H1 (cell line): ENCODE results near the gene CCL3. TPM values are rescaled to one million over a fixed set of nuclear protein-coding genes. Genes with fewer than 3 reads are reported as not detected.

Experiments used
- CTCF ChIA-PET: fragments of 300-600 bp; sonication (Branson Sonifier 250); formaldehyde crosslinking; loops from one replicate; lab custom pipeline; 2021; ENCODE audit not compliant: partially characterized antibody; lab: Charles Lee
- POLR2A ChIA-PET: fragments of 300-600 bp; sonication (Branson Sonifier 250); formaldehyde crosslinking; loops from one replicate; lab custom pipeline; 2021; ENCODE audit warnings: inconsistent platforms; ENCODE audit not compliant: partially characterized antibody; lab: Charles Lee
- DNase-seq, 2 experiments: peaks; one replicate each; pipeline versions ENCODE4 v3.0.0 to v3.0.0-alpha.2; 2010 to 2022; ENCODE audit warnings: low spot score in 2 of 2, low read depth in 1 of 2, mixed read lengths in 1 of 2
- FAIRE-seq: peaks from 2 replicates; lab custom pipeline; 2011; peaks lifted over from hg19 to GRCh38; lab: Jason Lieb, UNC
- H2AFZ ChIP-seq: 2 replicates; pipeline ENCODE4 v1.8.1; 2012; ENCODE audit warnings: low read length, inconsistent platforms
- H2AK5ac ChIP-seq: 2 replicates; pipeline ENCODE4 v1.6.1; 2013; ENCODE audit warnings: low read depth, low read length
- H2BK120ac ChIP-seq: replicated peaks from 2 replicates; pipeline ENCODE3; 2013; ENCODE audit warnings: low read depth, low read length, inconsistent platforms
- H2BK12ac ChIP-seq: 2 replicates; pipeline ENCODE4 v1.6.1; 2013; ENCODE audit warnings: low read depth, low read length
- H2BK15ac ChIP-seq: 2 replicates; pipeline ENCODE4 v1.6.1; 2013; ENCODE audit warnings: low read length
- H2BK20ac ChIP-seq: 2 replicates; pipeline ENCODE4 v1.6.1; 2013; ENCODE audit warnings: low read length
- H2BK5ac ChIP-seq: 2 replicates; pipeline ENCODE4 v1.6.1; 2013; ENCODE audit warnings: low read depth, low read length
- H3K14ac ChIP-seq: 2 replicates; pipeline ENCODE4 v1.6.1; 2013; ENCODE audit warnings: inconsistent platforms; ENCODE audit not compliant: insufficient read length
- H3K18ac ChIP-seq: 2 replicates; pipeline ENCODE4 v1.6.1; 2013; ENCODE audit warnings: low read length; ENCODE audit errors: extremely low read depth
- H3K23ac ChIP-seq: 2 replicates; pipeline ENCODE4 v1.6.1; 2013; ENCODE audit warnings: inconsistent platforms; ENCODE audit not compliant: insufficient read length
- H3K23me2 ChIP-seq: 2 replicates; pipeline ENCODE4 v1.6.1; 2013; ENCODE audit warnings: low read depth, low read length
- H3K27ac ChIP-seq: 2 replicates; pipeline ENCODE4 v1.6.1; 2011; ENCODE audit warnings: low read depth, low read length, inconsistent platforms
- H3K27me3 ChIP-seq, 4 experiments: replicated peaks in 1 of 4; 1 replicate in 1 of 4; 2 replicates in 3 of 4; pipeline versions ENCODE4 v1.6.1 to v1.8.1; 2011 to 2013; ENCODE audit warnings: low read length in 3 of 4, mild to moderate bottlenecking in 3 of 4, inconsistent platforms in 2 of 4, mixed read lengths in 2 of 4, moderate library complexity in 1 of 4; ENCODE audit not compliant: control insufficient read depth in 3 of 4, insufficient read depth in 3 of 4; ENCODE audit errors: extremely low read depth in 1 of 4
- H3K36me3 ChIP-seq, 4 experiments: 2 replicates each; pipeline versions ENCODE4 v1.6.1 to v1.8.1; 2011 to 2013; ENCODE audit warnings: mild to moderate bottlenecking in 4 of 4, low read length in 3 of 4, moderate library complexity in 2 of 4, control low read depth in 1 of 4, inconsistent platforms in 1 of 4; ENCODE audit not compliant: insufficient read depth in 4 of 4, control insufficient read depth in 2 of 4
- H3K4ac ChIP-seq: replicated peaks from 2 replicates; pipeline ENCODE3; 2013; ENCODE audit warnings: low read length, low read depth, mixed read lengths, inconsistent platforms; ENCODE audit not compliant: insufficient read length
- H3K4me1 ChIP-seq, 4 experiments: replicated peaks in 1 of 4; 1 replicate in 1 of 4; 2 replicates in 3 of 4; pipeline versions ENCODE4 v1.6.1 to v1.8.1; 2011 to 2013; ENCODE audit warnings: low read length in 3 of 4, inconsistent platforms in 2 of 4, mixed read lengths in 1 of 4; ENCODE audit not compliant: insufficient read depth in 4 of 4, control insufficient read depth in 3 of 4
- H3K4me2 ChIP-seq, 2 experiments: 2 replicates each; pipeline versions ENCODE4 v1.6.1 to v1.8.1; 2011 to 2013; ENCODE audit warnings: low read depth in 2 of 2, low read length in 2 of 2, control low read depth in 1 of 2, inconsistent platforms in 1 of 2, mild to moderate bottlenecking in 1 of 2; ENCODE audit not compliant: insufficient read depth in 1 of 2
- H3K4me3 ChIP-seq, 4 experiments: fragments of 200-600, 300-600 bp in 1 of 4; sonication (generic), shearing (Covaris generic), sonication (Bioruptor Twin) in 1 of 4; 2 replicates each; pipeline versions ENCODE4 v1.5.1 to v1.8.1; 2011 to 2016; ENCODE audit warnings: low read length in 4 of 4, low read depth in 3 of 4, control low read depth in 2 of 4, inconsistent platforms in 2 of 4, mild to moderate bottlenecking in 2 of 4, mixed read lengths in 1 of 4, moderate library complexity in 1 of 4; ENCODE audit not compliant: insufficient read depth in 2 of 4; ENCODE audit errors: extremely low read depth in 1 of 4
- H3K56ac ChIP-seq: replicated peaks from 2 replicates; pipeline ENCODE3; 2013; ENCODE audit warnings: low read depth, mild to moderate bottlenecking, mixed read lengths, low read length, inconsistent platforms; ENCODE audit not compliant: insufficient read length
- H3K79me1 ChIP-seq: 2 replicates; pipeline ENCODE4 v1.6.1; 2013; ENCODE audit warnings: low read depth, low read length, control low read depth
- H3K79me2 ChIP-seq, 2 experiments: 2 replicates each; pipeline versions ENCODE4 v1.6.1 to v1.8.1; 2012 to 2013; ENCODE audit warnings: low read length in 2 of 2, mild to moderate bottlenecking in 2 of 2, inconsistent platforms in 1 of 2; ENCODE audit not compliant: insufficient read depth in 2 of 2, control insufficient read depth in 1 of 2
- H3K9ac ChIP-seq, 4 experiments: replicated peaks in 1 of 4; 1 replicate in 1 of 4; 2 replicates in 3 of 4; pipeline versions ENCODE4 v1.6.1 to v1.8.1; 2011 to 2013; ENCODE audit warnings: low read depth in 3 of 4, low read length in 3 of 4, control low read depth in 2 of 4, mild to moderate bottlenecking in 2 of 4, moderate library complexity in 2 of 4, inconsistent platforms in 1 of 4; ENCODE audit errors: extremely low read depth in 1 of 4
- H3K9me3 ChIP-seq, 2 experiments: 2 replicates each; pipeline versions ENCODE4 v1.6.1 to v1.8.1; 2012 to 2013; ENCODE audit warnings: mild to moderate bottlenecking in 2 of 2, moderate library complexity in 2 of 2, control low read depth in 1 of 2, inconsistent platforms in 1 of 2, low read depth in 1 of 2, low read length in 1 of 2, mixed read lengths in 1 of 2; ENCODE audit not compliant: insufficient read depth in 2 of 2
- H4K20me1 ChIP-seq, 2 experiments: replicated peaks in 1 of 2; 2 replicates each; pipeline versions ENCODE3 to v1.8.1; 2011 to 2013; ENCODE audit warnings: inconsistent platforms in 2 of 2, low read length in 2 of 2, mild to moderate bottlenecking in 1 of 2; ENCODE audit not compliant: insufficient read depth in 2 of 2, control insufficient read depth in 1 of 2
- H4K5ac ChIP-seq: 2 replicates; pipeline ENCODE4 v1.6.1; 2013; ENCODE audit warnings: low read length, low read depth, mixed read lengths, inconsistent platforms; ENCODE audit not compliant: insufficient read length
- H4K8ac ChIP-seq: 2 replicates; pipeline ENCODE4 v1.8.0; 2013; ENCODE audit warnings: mild to moderate bottlenecking, moderate library complexity, low read length, inconsistent platforms; ENCODE audit not compliant: insufficient read depth; ENCODE audit errors: extremely low read depth
- H4K91ac ChIP-seq: replicated peaks from 2 replicates; pipeline ENCODE3; 2013; ENCODE audit warnings: low read length, mixed read lengths, inconsistent platforms; ENCODE audit not compliant: insufficient read length
- ATF2 ChIP-seq: IDR thresholded peaks from 2 replicates; pipeline ENCODE4 v1.6.1; 2012; ENCODE audit warnings: low read length, inconsistent platforms
- BACH1 ChIP-seq: IDR thresholded peaks from 2 replicates; pipeline ENCODE4 v1.6.1; 2012; ENCODE audit warnings: low read length, improper control_type of control experiment
- CHD1 ChIP-seq: IDR thresholded peaks from 2 replicates; pipeline ENCODE4 v1.6.1; 2012; ENCODE audit warnings: low read depth, low read length, improper control_type of control experiment
- CREB1 ChIP-seq: IDR thresholded peaks from 2 replicates; pipeline ENCODE4 v1.6.1; 2012; ENCODE audit warnings: inconsistent platforms
- HDAC2 ChIP-seq, 2 experiments: fragments of 300-600 bp in 1 of 2; sonication (generic) in 1 of 2; IDR thresholded peaks; 2 replicates each; pipeline ENCODE4 v1.6.1; 2011 to 2012; ENCODE audit warnings: low read depth in 2 of 2, low read length in 2 of 2, mild to moderate bottlenecking in 2 of 2, moderate library complexity in 2 of 2, borderline replicate concordance in 1 of 2, inconsistent platforms in 1 of 2
- POLR2A ChIP-seq, 2 experiments: IDR thresholded peaks; 1 replicate in 1 of 2; 2 replicates in 1 of 2; pipeline ENCODE4 v1.6.1; 2011; ENCODE audit warnings: low read depth in 2 of 2, low read length in 2 of 2, mild to moderate bottlenecking in 2 of 2; ENCODE audit errors: control extremely low read depth in 1 of 2
- RXRA ChIP-seq: IDR thresholded peaks from 2 replicates; pipeline ENCODE4 v1.6.1; 2011; ENCODE audit warnings: low read depth, mild to moderate bottlenecking, low read length, moderate library complexity; ENCODE audit not compliant: insufficient read depth
- SAP30 ChIP-seq: fragments of 300-600 bp; sonication (generic); IDR thresholded peaks from 2 replicates; pipeline ENCODE4 v1.7.1; 2012; ENCODE audit warnings: low read length, moderate library complexity, mild to moderate bottlenecking, inconsistent platforms; ENCODE audit not compliant: insufficient read depth, insufficient replicate concordance
- SIRT6 ChIP-seq: IDR thresholded peaks from one replicate; pipeline ENCODE4 v1.7.1; 2012; ENCODE audit warnings: low read length, inconsistent platforms
- TCF12 ChIP-seq: IDR thresholded peaks from 2 replicates; pipeline ENCODE4 v1.6.1; 2011; ENCODE audit warnings: low read depth, mild to moderate bottlenecking, low read length
- TEAD4 ChIP-seq: IDR thresholded peaks from 2 replicates; pipeline ENCODE4 v1.6.1; 2012; ENCODE audit warnings: low read depth, low read length, inconsistent platforms, mixed read lengths
- WGBS, 2 experiments: shearing (Covaris generic) in 1 of 2; methylation state at CpG; one replicate each; pipeline versions ENCODE4 v1.1.6 to v1.1.7; 2013 to 2015; ENCODE audit warnings: low lambda C conversion rate in 2 of 2, mixed read lengths in 2 of 2, inconsistent platforms in 1 of 2, low coverage in 1 of 2, missing lambda C conversion rate in 1 of 2; ENCODE audit not compliant: insufficient replicate concordance in 2 of 2, insufficient coverage in 1 of 2, insufficient read length in 1 of 2; ENCODE audit errors: extremely low coverage in 1 of 2, missing lambda C conversion rate in 1 of 2; 5-methylcytosine and 5-hydroxymethylcytosine counted together
- polyA plus RNA-seq, 7 experiments: library from polyadenylated mRNA; depleted of rRNA in 3 of 7; stranded (reverse) in 5 of 7; unstranded in 2 of 7; fragments of >200 nt in 5 of 7; fragments of 200-250 nt in 2 of 7; gene quantifications; 1 replicate in 5 of 7; 2 replicates in 1 of 7; 4 replicates in 1 of 7; pipeline versions ENCODE4 v1.2.1 to v1.2.3, GENCODE V29; 2011 to 2013; ENCODE audit warnings: missing spikeins in 2 of 7, mixed read lengths in 2 of 7
- total RNA-seq: library from RNA; stranded (reverse); fragmentation: NEBNext Ultra II Directional; extraction: Animal tissue kit (Norgen Biotek cat#: 25700); gene quantifications from 2 replicates; pipeline ENCODE4 v1.2.1, GENCODE V29; 2021

CCL3 gene
- total and polyA plus RNA-seq, 2 of the 8 experiments (the other 6 are each of a cell fraction or from before 2014, with no cell fraction given): not detected

GRCh38 chr17:36089339-36089865 lies 541 bp downstream of the CCL3 start:
- ChIA-PET CTCF (interaction anchor here (0.9 to 1.3 kb wide), 4 partner anchors 14 to 31 kb away, joined by 3 to 9 read pairs (median 4); no protein-coding TSS in a partner anchor), POLR2A (no interaction called here)
- Histone ChIP-seq H2BK5ac (no peak overlapping the region), H2BK15ac (no peak overlapping the region), H3K14ac (no peak overlapping the region), H4K91ac (no peak overlapping the region), H3K23ac (no peak overlapping the region), H2BK12ac (no peak overlapping the region), H4K5ac (no peak overlapping the region), H2BK20ac (no peak overlapping the region), H3K9me3 (no peaks in the 10 kb centered on the region), H2AFZ (no peak overlapping the region), H2BK120ac (no peak overlapping the region), H3K4me2 (no peak overlapping the region), H4K8ac (no peak overlapping the region), H3K36me3 (no peaks in the 10 kb centered on the region), H3K79me1 (no peaks in the 10 kb centered on the region), H3K56ac (no peak overlapping the region), H3K4me3 (no peak overlapping the region), H4K20me1 (no peaks in the 10 kb centered on the region), H3K27ac (no peak overlapping the region), H3K27me3 (no peaks in the 10 kb centered on the region), H3K4me1 (no peaks in the 10 kb centered on the region), H3K9ac (no peak overlapping the region), H3K18ac (no peak overlapping the region), H3K23me2 (no peaks in the 10 kb centered on the region), H3K4ac (no peak overlapping the region), H3K79me2 (no peaks in the 10 kb centered on the region), H2AK5ac (no peak overlapping the region)
- 87% methylated on average over 4 of the region's 4 CpGs; no CpG with 5 or more reads in 1 of the 2 experiments for WGBS, 2 experiments
- FAIRE-seq: no peak
- no peak for DNase-seq
- no peak for TF ChIP-seq CREB1
- no peak for TF ChIP-seq POLR2A (IDR thresholded peaks at IDR 0.05; ENCODE audit: control extremely low read depth in 1 of 2, low read depth in 2 of 2, low read length in 2 of 2)
- TF ChIP-seq BACH1: no peak
- no peak for TF ChIP-seq HDAC2 (IDR thresholded peaks at IDR 0.05; ENCODE audit: borderline replicate concordance in 1 of 2, low read depth in 2 of 2, low read length in 2 of 2)
- TF ChIP-seq ATF2: no peak
- no peak for TF ChIP-seq CHD1
- no peak for TF ChIP-seq TEAD4
- TF ChIP-seq SAP30: no peak
- TF ChIP-seq SIRT6: no peak
- no peak for TF ChIP-seq TCF12
- TF ChIP-seq RXRA: no peak
